HG03103 (cell line): ENCODE results near the gene C11orf98.
"Not testable (repeated sequence)": the region's sequence is repeated elsewhere in the genome, so short reads cannot be mapped to it uniquely, and the experiment has no call there.

ENCODE experiments used
- ATAC-seq: cut with Tn5 transposase; IDR thresholded peaks from one replicate; pipeline ENCODE4 v1.9.1; 2021; ENCODE audit warnings: low read depth; ENCODE audit not compliant: unreplicated experiment

The C11orf98 gene

GRCh38 chr11:62687508-62688396 is 22.7 kb upstream of the C11orf98 start:
- ATAC-seq = no peak

- ATAC-seq = no peak
Measured at GRCh38 chr11:62682518-62682917, 17.5 kb upstream of the C11orf98 start.

GRCh38 chr11:62680825-62681240 is 15.8 kb upstream of the C11orf98 start:
- ATAC-seq = no peak

GRCh38 chr11:62678770-62679696 is 14.0 kb upstream of the C11orf98 start, which contains the start of gene UBXN1:
UBXN1 (minus strand) TSS chr11:62679073; CDS start chr11:62678923, 150 bp downstream.
- no peak for ATAC-seq

- ATAC-seq = no peak
Measured at GRCh38 chr11:62678433-62678769, 13.4 kb upstream of the C11orf98 start.

GRCh38 chr11:62677714-62678113 is 12.7 kb upstream of the C11orf98 start:
- no peak for ATAC-seq

GRCh38 chr11:62677156-62677555 is 12.1 kb upstream of the C11orf98 start:
- no peak for ATAC-seq

GRCh38 chr11:62676698-62677097 is 11.7 kb upstream of the C11orf98 start:
- ATAC-seq = no peak

GRCh38 chr11:62675415-62675814 is 10.4 kb upstream of the C11orf98 start:
- ATAC-seq = not testable (repeated sequence)

GRCh38 chr11:62673196-62673525 is 8.2 kb upstream of the C11orf98 start:
- no peak for ATAC-seq

- ATAC-seq = peak; percentile 51
Measured at GRCh38 chr11:62671608-62672389, 6.8 kb upstream of the C11orf98 start, which contains the start of the genes LBHD1 and UQCC3. LBHD1 (minus strand) TSS chr11:62672267; CDS start chr11:62670031, 2,236 bp downstream. UQCC3 (plus strand) TSS chr11:62671673; CDS start chr11:62671746, 73 bp downstream.

- ATAC-seq = no peak
Measured at GRCh38 chr11:62671236-62671607, 6.2 kb upstream of the C11orf98 start.

GRCh38 chr11:62669420-62670161 is 4.6 kb upstream of the C11orf98 start:
- ATAC-seq = no peak

- ATAC-seq = no peak
Measured at GRCh38 chr11:62667460-62667859, 2.5 kb upstream of the C11orf98 start.

GRCh38 chr11:62666259-62666926 is 1.4 kb upstream of the C11orf98 start:
- no peak for ATAC-seq

GRCh38 chr11:62665599-62666258 is 719 bp upstream of the C11orf98 start:
- ATAC-seq = no peak

GRCh38 chr11:62664405-62665074 is 470 bp downstream of the C11orf98 start:
- peak; percentile 23 for ATAC-seq

GRCh38 chr11:62656796-62657429 is 8.1 kb downstream of the C11orf98 start:
- no peak for ATAC-seq
